NCI-H1436 treated with DMSO at 0.1 percent for 48 hours (cell line): ENCODE data around the gene KHSRP.
A peak's percentile ranks its signal among the peaks of the same experiment; 100 is the strongest.

Experiments used
- DNase-seq: peaks from one replicate; lab custom pipeline; 2025; lab: John Stamatoyannopoulos, UW

KHSRP gene, protein sequence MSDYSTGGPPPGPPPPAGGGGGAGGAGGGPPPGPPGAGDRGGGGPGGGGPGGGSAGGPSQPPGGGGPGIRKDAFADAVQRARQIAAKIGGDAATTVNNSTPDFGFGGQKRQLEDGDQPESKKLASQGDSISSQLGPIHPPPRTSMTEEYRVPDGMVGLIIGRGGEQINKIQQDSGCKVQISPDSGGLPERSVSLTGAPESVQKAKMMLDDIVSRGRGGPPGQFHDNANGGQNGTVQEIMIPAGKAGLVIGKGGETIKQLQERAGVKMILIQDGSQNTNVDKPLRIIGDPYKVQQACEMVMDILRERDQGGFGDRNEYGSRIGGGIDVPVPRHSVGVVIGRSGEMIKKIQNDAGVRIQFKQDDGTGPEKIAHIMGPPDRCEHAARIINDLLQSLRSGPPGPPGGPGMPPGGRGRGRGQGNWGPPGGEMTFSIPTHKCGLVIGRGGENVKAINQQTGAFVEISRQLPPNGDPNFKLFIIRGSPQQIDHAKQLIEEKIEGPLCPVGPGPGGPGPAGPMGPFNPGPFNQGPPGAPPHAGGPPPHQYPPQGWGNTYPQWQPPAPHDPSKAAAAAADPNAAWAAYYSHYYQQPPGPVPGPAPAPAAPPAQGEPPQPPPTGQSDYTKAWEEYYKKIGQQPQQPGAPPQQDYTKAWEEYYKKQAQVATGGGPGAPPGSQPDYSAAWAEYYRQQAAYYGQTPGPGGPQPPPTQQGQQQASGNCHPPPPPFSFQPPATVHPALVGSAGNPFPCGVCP

DNA sequence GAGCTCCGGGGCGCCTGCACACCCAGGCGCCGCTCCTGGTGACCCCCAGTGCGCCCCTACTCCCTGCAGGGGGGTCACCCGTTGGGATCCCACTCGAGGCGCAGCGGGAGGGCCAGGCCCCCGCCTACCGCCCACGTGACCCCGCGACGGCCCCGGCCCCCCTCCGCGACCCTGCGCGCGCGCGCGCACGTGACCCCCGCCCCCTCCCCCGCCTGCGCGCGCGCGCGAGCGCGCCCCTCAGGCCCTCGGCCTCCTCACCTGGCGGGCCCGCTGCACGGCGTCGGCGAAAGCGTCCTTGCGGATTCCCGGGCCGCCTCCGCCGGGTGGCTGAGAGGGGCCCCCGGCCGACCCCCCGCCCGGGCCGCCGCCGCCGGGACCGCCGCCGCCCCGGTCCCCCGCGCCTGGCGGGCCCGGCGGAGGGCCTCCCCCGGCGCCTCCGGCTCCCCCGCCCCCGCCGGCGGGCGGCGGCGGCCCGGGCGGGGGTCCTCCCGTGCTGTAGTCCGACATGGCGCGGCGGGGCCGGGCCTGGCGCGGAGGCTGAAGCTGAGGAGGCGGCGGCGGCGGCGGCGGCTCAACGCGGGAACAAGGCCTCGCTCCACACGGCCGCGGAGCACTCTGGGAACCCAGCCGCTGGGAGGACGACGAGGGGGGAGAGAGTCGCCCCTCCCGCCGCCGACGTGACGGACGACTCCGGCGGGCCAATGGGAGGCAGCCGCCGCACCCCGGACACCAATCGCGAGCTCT is at the start of gene KHSRP:
KHSRP (minus strand) TSS at position 617 of the 744 bp plus-strand sequence; CDS start at position 507, 110 bp downstream.
- DNase-seq, result no peak

DNA sequence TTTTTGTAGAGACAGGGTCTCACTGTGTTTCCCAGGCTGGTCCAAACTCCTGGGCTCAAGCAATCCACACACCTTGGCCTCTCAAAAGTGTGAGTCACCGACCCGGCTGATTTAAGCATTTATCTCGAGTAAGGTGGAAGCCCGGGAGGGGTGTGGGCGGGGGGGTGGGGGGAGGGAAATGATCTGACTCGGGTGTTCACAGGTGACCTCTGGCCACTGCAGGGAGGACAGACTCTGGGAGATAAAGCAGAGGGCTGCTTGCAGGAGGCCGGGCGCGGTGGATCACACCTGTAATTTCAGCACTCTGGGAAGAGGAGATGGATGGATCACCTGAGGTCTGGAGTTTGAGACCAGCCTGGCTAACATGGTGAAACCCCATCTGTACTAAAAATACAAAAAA is 49.0 kb upstream of the KHSRP start:
- no peak for DNase-seq

DNA sequence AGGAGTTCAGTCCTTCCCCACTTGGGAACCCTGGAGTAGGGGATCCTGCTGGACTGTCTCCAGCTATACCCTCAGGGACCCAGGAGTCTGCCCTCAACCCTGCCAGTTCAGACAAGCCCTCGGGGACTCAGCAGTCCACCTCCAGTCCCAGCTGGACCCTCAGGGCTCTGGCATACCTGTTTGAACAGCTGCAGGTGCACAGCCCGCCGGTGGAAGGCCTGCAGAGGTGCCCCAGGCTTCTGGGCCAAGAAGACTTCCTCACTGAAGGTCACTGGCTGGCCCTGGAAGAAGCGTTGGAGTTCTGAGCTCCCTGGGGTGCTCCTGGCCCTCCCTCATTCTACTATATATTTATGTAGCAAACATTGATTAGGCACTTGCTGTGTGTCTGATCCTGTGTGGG is 48.1 kb upstream of the KHSRP start:
- DNase-seq, result no peak

DNA sequence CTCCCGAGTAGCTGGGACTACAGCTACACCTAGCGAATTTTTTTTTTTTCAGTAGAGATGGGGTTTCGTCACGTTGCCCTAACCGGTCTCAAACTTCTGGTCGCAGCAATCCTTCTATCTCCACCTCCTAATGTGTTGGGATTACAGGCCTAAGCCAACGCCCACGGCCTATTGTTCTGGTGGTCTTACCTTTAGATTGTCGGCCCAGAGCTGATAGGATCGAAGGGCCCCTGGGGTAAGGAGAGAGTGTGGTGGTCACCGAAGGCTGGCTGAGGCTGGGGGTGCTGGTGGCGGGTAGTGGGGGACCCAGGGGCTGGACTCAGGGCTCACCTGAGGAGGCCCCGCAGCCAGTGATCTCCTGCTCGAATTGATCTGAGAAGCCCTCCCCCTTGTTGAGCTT is 46.5 kb upstream of the KHSRP start:
- no peak for DNase-seq

DNA sequence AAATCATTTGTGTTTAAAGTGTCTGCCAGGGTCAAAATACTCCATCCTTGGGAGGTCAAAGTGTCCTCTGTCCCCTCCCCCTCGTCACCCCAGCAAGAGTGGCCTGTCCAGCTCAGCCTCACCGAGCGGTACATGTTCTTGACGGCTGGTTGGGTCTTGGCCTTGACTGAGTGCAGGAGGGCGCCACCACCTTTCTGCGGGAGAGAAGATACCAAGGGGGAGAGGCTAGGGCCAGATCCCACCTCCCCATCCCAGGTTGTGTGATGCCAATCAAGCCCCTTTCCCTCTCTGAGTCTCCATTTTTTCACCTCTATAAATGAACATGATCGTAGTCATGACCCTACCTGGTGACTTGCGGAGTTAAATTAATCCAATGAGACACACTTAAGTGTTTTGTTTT is 45.6 kb upstream of the KHSRP start:
- no peak for DNase-seq

GRCh38 chr19:6467384-6467783 is 42.8 kb upstream of the KHSRP start:
- DNase-seq, result no peak

GRCh38 chr19:6466526-6467248 is 42.1 kb upstream of the KHSRP start:
- no peak for DNase-seq

- DNase-seq, result no peak
Measured at GRCh38 chr19:6465663-6466062, 41.1 kb upstream of the KHSRP start.

GRCh38 chr19:6465006-6465405 is 40.4 kb upstream of the KHSRP start:
- no peak for DNase-seq

- DNase-seq, result peak; percentile 22
Measured at GRCh38 chr19:6464070-6464873, 39.7 kb upstream of the KHSRP start, which contains the start of gene CRB3. CRB3 (plus strand) TSS chr19:6464271; CDS start chr19:6464702, 431 bp downstream.

DNA sequence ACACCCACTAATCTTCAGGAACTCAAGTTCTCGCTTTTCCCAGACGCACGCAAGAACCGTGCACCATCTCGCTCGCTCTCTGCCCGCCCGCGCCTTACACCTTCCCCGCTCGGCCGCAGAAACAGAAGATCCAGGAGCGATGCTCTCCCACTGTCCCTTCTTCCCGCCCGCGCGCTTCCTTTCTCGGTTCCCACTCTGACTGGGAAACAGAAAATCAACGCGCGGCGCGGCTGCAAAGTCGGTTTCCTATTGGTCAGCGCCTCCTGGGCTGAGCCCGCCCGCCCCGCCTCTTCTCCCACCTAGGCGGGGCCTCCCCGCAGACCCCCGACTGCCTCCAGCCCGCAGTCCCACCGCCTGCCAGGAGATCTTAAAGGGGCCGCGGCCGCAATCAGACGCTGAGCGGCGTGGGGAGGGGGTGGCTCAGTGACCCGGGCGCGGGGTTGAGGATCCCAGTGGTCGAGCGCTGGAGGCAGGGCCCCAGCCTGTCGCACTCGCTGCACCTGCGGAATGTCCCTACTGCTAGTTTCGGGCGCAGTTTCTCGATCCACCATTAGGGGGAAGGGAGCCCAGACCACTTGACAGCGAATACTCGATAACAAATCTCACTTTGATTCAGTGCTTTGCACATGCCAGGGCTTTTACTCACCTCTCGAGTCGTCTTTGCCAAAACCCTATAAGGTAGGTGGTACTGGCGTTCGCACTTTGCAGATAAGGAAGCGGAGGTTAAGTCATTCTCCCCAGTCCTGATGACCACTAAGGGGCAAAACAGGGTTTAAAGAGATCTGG is 35.7 kb upstream of the KHSRP start:
- DNase-seq, result peak; percentile 91

DNA sequence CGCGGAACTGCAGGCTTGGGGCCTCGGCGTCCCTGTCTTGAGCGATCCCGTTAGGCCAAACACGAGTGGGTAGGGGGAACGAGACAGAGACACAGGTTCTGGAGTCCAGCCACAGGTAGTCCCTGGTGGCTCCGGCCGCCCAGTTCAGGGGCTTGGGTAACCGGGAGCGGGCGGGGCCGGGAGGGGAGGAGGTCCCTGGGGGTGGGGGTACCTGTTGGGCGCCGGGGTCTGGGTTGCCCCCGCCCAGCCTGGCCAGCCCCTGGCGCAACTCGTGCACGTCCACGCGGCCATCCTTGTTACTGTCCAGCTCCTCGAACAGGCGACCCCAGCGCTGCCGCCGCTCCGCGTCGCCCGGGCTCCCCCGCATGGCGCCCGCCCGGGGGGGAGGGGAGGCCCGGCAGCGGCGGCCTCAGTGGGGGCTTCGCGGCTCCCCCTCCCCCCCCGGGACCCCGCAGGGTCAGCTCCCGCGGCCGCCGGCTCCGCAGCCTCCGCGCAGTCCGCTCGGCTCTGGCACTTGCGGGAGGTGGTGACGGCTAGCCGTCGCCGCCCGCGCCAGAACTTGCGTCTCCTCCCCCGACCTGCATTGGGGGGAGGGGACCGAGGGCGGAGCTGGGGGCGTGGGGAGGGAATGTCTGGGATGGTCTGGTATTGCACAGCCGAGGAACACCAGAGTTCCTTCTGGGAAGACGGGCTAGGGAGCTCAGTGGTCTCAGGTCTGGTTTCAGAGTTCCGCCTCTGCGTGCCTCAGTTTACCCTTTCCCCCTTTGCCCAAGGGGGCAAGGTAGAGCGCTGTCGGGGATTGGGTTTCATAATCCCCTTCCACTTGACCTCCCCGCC is 34.9 kb upstream of the KHSRP start, which contains the start of gene SLC25A23:
SLC25A23 (minus strand) TSS at position 531 of the 837 bp plus-strand sequence; CDS start at position 367, 164 bp downstream.
- no peak for DNase-seq

DNA sequence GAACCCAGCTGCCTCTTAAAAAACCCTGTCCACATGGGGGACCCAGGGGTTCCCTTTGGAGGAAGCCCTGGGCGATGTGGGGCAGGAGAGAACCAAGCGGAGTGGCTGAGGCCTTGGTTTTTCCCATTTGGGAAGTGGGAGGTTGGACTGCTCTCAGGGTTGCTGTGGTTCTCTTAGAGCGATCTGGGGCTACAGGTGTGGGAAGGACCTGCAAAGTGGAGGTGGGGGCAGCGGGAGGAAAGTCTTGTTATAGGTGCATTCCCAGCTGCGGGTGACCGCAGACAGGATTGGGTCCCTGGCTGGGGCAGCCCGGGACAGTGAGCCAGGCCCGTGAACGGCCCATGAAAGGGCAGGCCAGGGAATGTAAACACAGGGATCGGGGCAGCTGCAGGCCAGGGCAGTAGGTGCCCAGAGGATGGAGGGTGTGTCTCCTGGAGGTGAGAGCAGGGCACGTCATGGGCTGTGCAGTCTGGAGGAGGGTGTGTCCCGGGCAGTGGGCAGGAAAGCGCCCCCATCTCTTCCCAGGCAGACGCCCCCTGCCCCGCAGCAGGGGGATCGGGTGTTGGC is 34.2 kb upstream of the KHSRP start:
- no peak for DNase-seq

GRCh38 chr19:6457958-6458694 is 33.5 kb upstream of the KHSRP start:
- no peak for DNase-seq

DNA sequence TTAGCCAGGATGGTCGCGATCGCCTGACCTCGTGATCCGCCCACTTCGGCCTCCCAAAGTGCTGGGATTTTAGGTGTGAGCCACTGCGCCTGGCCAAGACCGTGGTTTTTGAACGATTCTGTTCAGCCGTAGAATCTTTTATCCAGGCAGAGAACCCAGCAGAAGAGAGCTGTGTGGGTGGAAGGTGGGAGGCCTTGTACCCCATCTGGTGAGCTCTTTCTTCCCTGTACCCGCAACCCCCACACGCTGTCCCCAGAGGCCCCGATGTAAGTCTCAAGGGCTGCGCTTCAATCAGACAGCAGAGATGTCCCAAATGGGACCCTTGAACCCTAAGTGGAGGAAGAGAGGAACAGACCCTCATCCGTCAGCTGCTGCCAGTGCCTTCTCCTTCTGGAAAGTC is 31.3 kb upstream of the KHSRP start:
- DNase-seq, result no peak

GRCh38 chr19:6453951-6454565 is 29.4 kb upstream of the KHSRP start:
- no peak for DNase-seq

- DNase-seq, result no peak
Measured at GRCh38 chr19:6452899-6453298, 28.3 kb upstream of the KHSRP start.

- DNase-seq, result no peak
Measured at GRCh38 chr19:6452223-6452614, 27.6 kb upstream of the KHSRP start.
